Measurements from ENCODE around the gene TIAM1. TPM values are rescaled to one million over a fixed set of nuclear protein-coding genes. Genes with fewer than 3 reads are reported as not detected.

Gene TIAM1
- total and polyA plus RNA-seq, 2 of the 8 experiments (the other 6 are each of a cell fraction or from before 2014, with no cell fraction given) = 10.1 to 30.7 TPM

DNA sequence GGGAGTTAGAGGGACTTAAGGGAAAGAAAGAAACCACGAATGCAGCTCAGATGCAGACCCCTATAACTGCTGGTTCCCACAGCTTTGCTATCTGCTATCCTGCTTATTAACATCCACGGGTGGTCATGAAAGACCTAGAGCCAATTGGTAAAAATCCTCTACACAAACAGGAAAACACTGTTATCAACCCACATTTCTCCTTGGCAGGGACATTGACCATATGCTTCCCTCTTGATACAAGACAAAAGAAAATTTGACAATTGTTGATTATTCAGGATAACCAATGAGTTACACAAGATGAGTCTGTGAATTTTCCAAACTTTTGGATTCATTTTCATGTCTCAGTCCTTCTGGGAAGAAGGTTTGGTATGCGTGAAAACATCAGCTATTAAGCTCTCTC, 90.4 kb downstream of the TIAM1 start:
- H2BK12ac ChIP-seq (ENCODE audit: low read depth, low read length) = no peak overlapping the region
- no peak for TF ChIP-seq TAF1 (IDR thresholded peaks at IDR 0.05; ENCODE audit: low read depth, low read length)
- TF ChIP-seq E2F6 (IDR thresholded peaks at IDR 0.05) = no peak
- TF ChIP-seq SP1 (IDR thresholded peaks at IDR 0.05; ENCODE audit: low read depth, low read length) = no peak
- TF ChIP-seq TBP (IDR thresholded peaks at IDR 0.05; ENCODE audit: low read depth, low read length) = no peak
- TF ChIP-seq HDAC2 (IDR thresholded peaks at IDR 0.05; ENCODE audit: borderline replicate concordance in 1 of 2, low read depth in 2 of 2, low read length in 2 of 2) = no peak
- H3K4ac ChIP-seq (replicated peaks; ENCODE audit: insufficient read length, low read depth, low read length) = no peak overlapping the region
- DNase-seq (ENCODE audit: low read depth in 1 of 2, low spot score in 2 of 2) = no peak
- H3K4me3 ChIP-seq (ENCODE audit: extremely low read depth in 1 of 4, insufficient read depth in 2 of 4, low read depth in 3 of 4, low read length in 4 of 4) = no peak overlapping the region
- H3K79me2 ChIP-seq (ENCODE audit: control insufficient read depth in 1 of 2, insufficient read depth in 2 of 2, low read length in 2 of 2) = peaks cover 0 to 2% of the 10 kb centered on the region in 2 experiments; a peak in 1 of 4 replicates
- no peak overlapping the region for H3K27ac ChIP-seq (ENCODE audit: low read depth, low read length)
- peaks cover 0 to 8% (median 5%) of the 10 kb centered on the region in 4 experiments; a peak in 5 of 7 replicates for H3K4me1 ChIP-seq (replicated peaks in 1 of 4; ENCODE audit: control insufficient read depth in 3 of 4, insufficient read depth in 4 of 4, low read length in 3 of 4)
- no peak overlapping the region for H2BK5ac ChIP-seq (ENCODE audit: low read depth, low read length)
- no peak overlapping the region for H2AK5ac ChIP-seq (ENCODE audit: low read depth, low read length)
- no peak overlapping the region for H4K91ac ChIP-seq (replicated peaks; ENCODE audit: insufficient read length, low read length)
- FAIRE-seq = no peak
- H3K23me2 ChIP-seq (ENCODE audit: low read depth, low read length) = no peaks in the 10 kb centered on the region; the same call in 1 of the 2 replicates
- H3K18ac ChIP-seq (ENCODE audit: extremely low read depth, low read length) = no peak overlapping the region
- H3K27me3 ChIP-seq (replicated peaks in 1 of 4; ENCODE audit: control insufficient read depth in 3 of 4, extremely low read depth in 1 of 4, insufficient read depth in 3 of 4, low read length in 3 of 4) = peaks cover 0 to 2% (median 0%) of the 10 kb centered on the region in 4 experiments; a peak in 1 of 7 replicates
- WGBS, 2 experiments (ENCODE audit: extremely low coverage in 1 of 2, insufficient coverage in 1 of 2, insufficient read length in 1 of 2, insufficient replicate concordance in 2 of 2, low coverage in 1 of 2, low lambda C conversion rate in 2 of 2, missing lambda C conversion rate in 1 of 2) = 90% methylated on average over 3 of the region's 3 CpGs; no CpG with 5 or more reads in 1 of the 2 experiments
- no peak overlapping the region for H2BK15ac ChIP-seq (ENCODE audit: low read length)
- H4K20me1 ChIP-seq (replicated peaks in 1 of 2; ENCODE audit: control insufficient read depth in 1 of 2, insufficient read depth in 2 of 2, low read length in 2 of 2) = no peaks in the 10 kb centered on the region
- no peak overlapping the region for H2BK20ac ChIP-seq (ENCODE audit: low read length)
- no peak overlapping the region for H3K56ac ChIP-seq (replicated peaks; ENCODE audit: insufficient read length, low read depth, low read length)
- no peak overlapping the region for H3K9ac ChIP-seq (replicated peaks in 1 of 4; ENCODE audit: extremely low read depth in 1 of 4, low read depth in 3 of 4, low read length in 3 of 4)
- H3K9me3 ChIP-seq (ENCODE audit: insufficient read depth in 2 of 2, low read depth in 1 of 2, low read length in 1 of 2) = no peaks in the 10 kb centered on the region
- no peak overlapping the region for H3K4me2 ChIP-seq (ENCODE audit: insufficient read depth in 1 of 2, low read depth in 2 of 2, low read length in 2 of 2)
- H3K23ac ChIP-seq (ENCODE audit: insufficient read length) = no peak overlapping the region
- no peak overlapping the region for H4K8ac ChIP-seq (ENCODE audit: extremely low read depth, insufficient read depth, low read length)
- H3K14ac ChIP-seq (ENCODE audit: insufficient read length) = no peak overlapping the region
- H2BK120ac ChIP-seq (replicated peaks; ENCODE audit: low read depth, low read length) = no peak overlapping the region
- H4K5ac ChIP-seq (ENCODE audit: insufficient read length, low read depth, low read length) = no peak overlapping the region
- CTCF ChIA-PET (ENCODE audit: partially characterized antibody) = interaction anchor here (0.9 to 1.5 kb wide), 3 partner anchors 10 to 327 kb away, joined by 3 to 5 read pairs (median 3); no protein-coding TSS in a partner anchor
- POLR2A ChIA-PET (ENCODE audit: partially characterized antibody) = interaction anchor here (1.4 kb wide), 1 partner anchor 23 kb away, joined by 3 read pairs; no protein-coding TSS in a partner anchor
- peaks cover 3% of the 10 kb centered on the region; the same call in 1 of the 2 replicates for H3K79me1 ChIP-seq (ENCODE audit: low read depth, low read length)
- H2AFZ ChIP-seq (ENCODE audit: low read length) = no peak overlapping the region
- H3K36me3 ChIP-seq (ENCODE audit: control insufficient read depth in 2 of 4, insufficient read depth in 4 of 4, low read length in 3 of 4) = no peaks in the 10 kb centered on the region
